RWPE2 (cell line): Measurements from ENCODE around the gene SLC25A47.

Experiments
- ATAC-seq: fragments of 200-7000 bp; cut with Tn5 transposase; 3 replicates; pipeline ENCODE4 v1.9.1; 2021; ENCODE audit warnings: low read depth
- DNase-seq: peaks from one replicate; pipeline ENCODE4 v3.0.0-alpha.2; 2020; ENCODE audit warnings: low spot score
- H3K27ac ChIP-seq: fragments of 450-650 bp; 2 replicates; pipeline ENCODE4 v1.5.1; 2017; ENCODE audit warnings: mild to moderate bottlenecking; ENCODE audit not compliant: poor library complexity, severe bottlenecking
- H3K27me3 ChIP-seq: fragments of 250-450 bp; sonication (Bioruptor Pico); 2 replicates; pipeline ENCODE4 v1.5.1; 2021; ENCODE audit warnings: mild to moderate bottlenecking, moderate library complexity; ENCODE audit not compliant: insufficient read depth, poor library complexity, severe bottlenecking
- H3K36me3 ChIP-seq: fragments of 250-450 bp; sonication (Bioruptor Pico); 2 replicates; pipeline ENCODE4 v1.5.1; 2020; ENCODE audit warnings: low read depth, mild to moderate bottlenecking, moderate library complexity
- H3K4me1 ChIP-seq: fragments of 250-450 bp; sonication (Bioruptor Pico); 2 replicates; pipeline ENCODE4 v1.5.1; 2021; ENCODE audit warnings: mild to moderate bottlenecking, moderate library complexity; ENCODE audit not compliant: insufficient read depth, poor library complexity, severe bottlenecking
- H3K4me3 ChIP-seq: fragments of 250-450 bp; sonication (Bioruptor Pico); 2 replicates; pipeline ENCODE4 v1.5.1; 2021; ENCODE audit warnings: mild to moderate bottlenecking, moderate library complexity; ENCODE audit not compliant: severe bottlenecking
- H3K9me3 ChIP-seq: fragments of 250-450 bp; sonication (Bioruptor Pico); 2 replicates; pipeline ENCODE4 v1.5.1; 2021; ENCODE audit warnings: mild to moderate bottlenecking, moderate library complexity; ENCODE audit not compliant: severe bottlenecking
- CTCF ChIP-seq: fragments of 450-650 bp; IDR thresholded peaks from one replicate; pipeline ENCODE4 v1.5.1; 2017; ENCODE audit warnings: mild to moderate bottlenecking, moderate library complexity; ENCODE audit not compliant: poor library complexity, severe bottlenecking

The SLC25A47 gene

GRCh38 chr14:100358396-100358795, 35.3 kb downstream of the SLC25A47 start:
- no peaks in the 10 kb centered on the region for H3K27me3 ChIP-seq
- no peaks in the 10 kb centered on the region for H3K9me3 ChIP-seq
- no peak overlapping the region for H3K4me3 ChIP-seq
- TF ChIP-seq CTCF: no peak
- H3K27ac ChIP-seq: no peak overlapping the region
- no peaks in the 10 kb centered on the region for H3K4me1 ChIP-seq
- DNase-seq (no peak), ATAC-seq (no peak)
- peaks cover 100% of the 10 kb centered on the region for H3K36me3 ChIP-seq

GRCh38 chr14:100359111-100359510, 36.0 kb downstream of the SLC25A47 start:
- H3K27me3 ChIP-seq: no peaks in the 10 kb centered on the region
- H3K36me3 ChIP-seq: peaks cover 100% of the 10 kb centered on the region
- DNase-seq: no peak
- no peak for TF ChIP-seq CTCF
- H3K27ac ChIP-seq: no peak overlapping the region
- no peak overlapping the region for H3K4me3 ChIP-seq
- H3K4me1 ChIP-seq: no peaks in the 10 kb centered on the region
- no peak for ATAC-seq
- no peaks in the 10 kb centered on the region for H3K9me3 ChIP-seq

DNA sequence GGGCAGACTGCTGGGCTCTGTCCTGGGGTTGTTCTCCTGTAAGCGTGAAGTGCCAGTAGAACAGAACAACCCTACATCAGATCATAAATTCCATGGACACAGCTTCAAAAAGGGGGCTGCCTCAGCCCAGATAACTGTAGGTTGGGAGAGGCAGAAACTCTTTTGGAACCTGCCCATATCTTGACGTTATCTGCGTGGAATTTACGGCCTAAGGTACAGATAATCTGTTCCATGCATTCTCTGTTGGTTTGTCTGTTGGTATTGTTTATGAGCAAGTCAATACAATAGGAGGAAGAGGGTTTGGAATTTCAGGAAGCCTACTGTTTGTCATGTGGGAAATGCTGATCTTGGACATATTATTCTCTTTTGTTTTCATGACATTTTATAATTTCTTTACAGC, 36.7 kb downstream of the SLC25A47 start:
- no peaks in the 10 kb centered on the region for H3K9me3 ChIP-seq
- H3K27ac ChIP-seq: no peak overlapping the region
- H3K4me3 ChIP-seq: no peak overlapping the region
- no peaks in the 10 kb centered on the region for H3K4me1 ChIP-seq
- no peaks in the 10 kb centered on the region for H3K27me3 ChIP-seq
- DNase-seq: no peak
- peaks cover 100% of the 10 kb centered on the region for H3K36me3 ChIP-seq
- TF ChIP-seq CTCF: no peak
- no peak for ATAC-seq

DNA sequence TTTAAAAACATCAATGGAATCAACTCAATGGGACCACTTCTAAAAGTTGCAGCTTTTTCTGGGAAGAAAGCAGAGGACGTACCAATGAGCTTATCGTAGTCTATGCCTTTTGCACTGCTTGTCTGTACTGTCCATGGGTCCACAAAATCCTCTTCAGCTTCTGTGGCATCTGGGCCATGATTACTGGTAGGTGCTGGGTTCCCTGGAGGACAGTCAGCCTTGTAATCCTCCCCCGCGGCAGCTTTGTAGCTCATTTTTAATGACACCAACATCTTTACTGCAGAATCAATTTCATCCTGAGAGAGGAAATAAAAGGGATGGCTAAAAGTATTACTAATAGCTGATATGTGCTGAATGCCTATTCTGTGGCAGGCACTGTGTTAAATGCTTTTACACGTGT, 38.5 kb downstream of the SLC25A47 start:
- Histone ChIP-seq H3K9me3 (no peaks in the 10 kb centered on the region), H3K27me3 (no peaks in the 10 kb centered on the region), H3K27ac (no peak overlapping the region), H3K4me3 (no peak overlapping the region), H3K4me1 (no peaks in the 10 kb centered on the region), H3K36me3 (peaks cover 98% of the 10 kb centered on the region)
- no peak for TF ChIP-seq CTCF
- ATAC-seq (no peak), DNase-seq (no peak)

DNA sequence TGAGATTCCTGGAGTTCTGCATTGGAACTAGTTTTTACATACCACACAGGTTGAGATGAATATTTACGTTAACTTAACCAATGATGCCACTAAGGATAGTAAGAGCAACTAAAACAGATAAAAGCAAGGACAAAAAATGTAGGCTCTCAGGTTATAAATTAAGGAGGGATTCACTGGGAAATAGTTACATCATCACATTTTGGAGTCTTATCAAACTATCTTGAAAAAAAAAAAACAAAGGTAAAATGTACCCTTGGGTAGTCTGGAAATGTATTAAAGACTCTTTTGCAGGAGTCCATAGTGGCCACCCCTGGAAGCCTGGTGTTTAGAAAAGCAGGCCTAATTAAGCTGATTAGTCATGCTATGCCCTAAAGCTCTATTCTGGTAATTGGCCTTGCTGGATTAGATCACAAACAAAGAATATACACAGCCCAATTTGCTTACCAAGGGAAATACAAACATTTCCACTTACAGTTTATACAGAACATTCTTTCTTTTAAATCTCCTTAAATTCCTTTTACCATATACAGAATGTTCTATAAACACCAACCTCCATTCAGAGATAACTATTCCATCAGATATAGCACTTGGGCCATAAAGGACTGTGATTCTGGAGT, 39.3 kb downstream of the SLC25A47 start:
- H3K27ac ChIP-seq: no peak overlapping the region

More for the DNA sequence above, 39.3 kb downstream of the SLC25A47 start:
- no peak for TF ChIP-seq CTCF
- Histone ChIP-seq H3K4me3 (no peak overlapping the region), H3K36me3 (peaks cover 98% of the 10 kb centered on the region), H3K4me1 (no peaks in the 10 kb centered on the region), H3K27me3 (no peaks in the 10 kb centered on the region), H3K9me3 (no peaks in the 10 kb centered on the region)
- ATAC-seq (no peak), DNase-seq (no peak)
